ENCODE data around the gene EXOC1. TPM values are rescaled to one million over a fixed set of nuclear protein-coding genes. Genes with fewer than 3 reads are reported as not detected.
A peak's percentile ranks its signal among the peaks of the same experiment; 100 is the strongest.
"Not testable (repeated sequence)": the region's sequence is repeated elsewhere in the genome, so short reads cannot be mapped to it uniquely, and the experiment has no call there.

EXOC1 gene
- total RNA-seq, 2 donors from 2014 or later: 19.8 to 20.6 TPM

GRCh38 chr4:55931043-55931442 lies 77.6 kb downstream of the EXOC1 start:
- Mint-ChIP-seq H3K27ac (no peak overlapping the region), H3K36me3 (ENCODE audit: low read depth) (no peaks in the 10 kb centered on the region)

DNA sequence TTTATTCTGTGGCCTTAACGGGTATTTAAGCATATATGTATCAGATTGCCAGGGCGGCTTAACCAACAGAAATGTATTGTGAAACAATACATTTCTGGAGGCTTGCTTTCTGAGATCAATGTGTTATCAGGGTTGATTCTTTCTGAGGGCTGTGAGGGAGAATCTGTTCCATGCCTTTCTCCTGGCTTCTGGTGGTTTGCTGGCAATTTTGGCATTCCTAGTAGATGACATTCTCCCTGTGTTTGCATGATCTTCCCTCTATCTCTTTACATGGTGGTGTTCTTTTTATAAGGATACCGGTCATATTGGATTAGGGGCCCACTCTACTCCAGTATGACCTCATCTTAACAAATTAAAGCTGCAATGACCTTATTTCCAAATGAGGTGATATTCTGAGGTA lies 78.4 kb downstream of the EXOC1 start:
- Mint-ChIP-seq H3K36me3 (ENCODE audit: low read depth) (no peaks in the 10 kb centered on the region), H3K27ac (no peak overlapping the region), H3K27me3 (no peaks in the 10 kb centered on the region), H3K4me3 (no peak overlapping the region), H3K4me1 (no peaks in the 10 kb centered on the region)
- DNase-seq (no peak), ATAC-seq (no peak)
- peaks cover 4% of the 10 kb centered on the region for H3K9me3 ChIP-seq (ENCODE audit: control insufficient read depth, low read length, poor library complexity, severe bottlenecking)

More at GRCh38 chr4:55931043-55931442, 77.6 kb downstream of the EXOC1 start:
- peaks cover 4% of the 10 kb centered on the region for H3K9me3 ChIP-seq (ENCODE audit: control insufficient read depth, low read length, poor library complexity, severe bottlenecking)
- no peaks in the 10 kb centered on the region for H3K4me1 Mint-ChIP-seq
- H3K27me3 Mint-ChIP-seq: no peaks in the 10 kb centered on the region
- DNase-seq: no peak
- H3K4me3 Mint-ChIP-seq: no peak overlapping the region
- ATAC-seq: no peak

DNA sequence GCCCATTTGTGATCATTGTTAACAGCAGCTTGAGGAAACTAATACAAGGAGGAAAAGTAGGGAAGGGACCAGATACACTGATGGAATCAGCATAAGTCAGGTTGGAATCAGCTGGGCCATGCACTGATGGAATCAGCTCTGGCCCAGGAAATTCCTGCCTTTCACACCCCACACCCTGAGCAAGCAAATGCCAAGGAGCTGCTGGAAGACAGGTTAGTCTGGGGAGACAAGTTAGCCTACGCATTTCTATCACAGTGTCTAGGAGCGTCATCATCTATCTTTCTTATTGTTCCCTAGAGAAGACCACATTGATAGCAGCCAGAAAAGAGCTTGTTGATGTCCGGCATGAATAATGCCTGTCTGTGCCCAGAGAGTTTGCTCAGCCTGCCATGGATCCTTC lies 79.1 kb downstream of the EXOC1 start:
- ATAC-seq (no peak), DNase-seq (no peak)
- H3K36me3 Mint-ChIP-seq (ENCODE audit: low read depth): no peaks in the 10 kb centered on the region
- no peak overlapping the region for H3K27ac Mint-ChIP-seq
- no peaks in the 10 kb centered on the region for H3K27me3 Mint-ChIP-seq
- H3K9me3 ChIP-seq (ENCODE audit: control insufficient read depth, low read length, poor library complexity, severe bottlenecking): peaks cover 4% of the 10 kb centered on the region
- no peaks in the 10 kb centered on the region for H3K4me1 Mint-ChIP-seq
- no peak overlapping the region for H3K4me3 Mint-ChIP-seq

- H3K4me3 Mint-ChIP-seq: no peak overlapping the region
- ATAC-seq (no peak), DNase-seq (no peak)
- peaks cover 4% of the 10 kb centered on the region for H3K9me3 ChIP-seq (ENCODE audit: control insufficient read depth, low read length, poor library complexity, severe bottlenecking)
- H3K27me3 Mint-ChIP-seq: no peaks in the 10 kb centered on the region
- no peaks in the 10 kb centered on the region for H3K36me3 Mint-ChIP-seq (ENCODE audit: low read depth)
- H3K4me1 Mint-ChIP-seq: no peaks in the 10 kb centered on the region
- no peak overlapping the region for H3K27ac Mint-ChIP-seq
Measured at GRCh38 chr4:55933611-55934010, 80.2 kb downstream of the EXOC1 start.

DNA sequence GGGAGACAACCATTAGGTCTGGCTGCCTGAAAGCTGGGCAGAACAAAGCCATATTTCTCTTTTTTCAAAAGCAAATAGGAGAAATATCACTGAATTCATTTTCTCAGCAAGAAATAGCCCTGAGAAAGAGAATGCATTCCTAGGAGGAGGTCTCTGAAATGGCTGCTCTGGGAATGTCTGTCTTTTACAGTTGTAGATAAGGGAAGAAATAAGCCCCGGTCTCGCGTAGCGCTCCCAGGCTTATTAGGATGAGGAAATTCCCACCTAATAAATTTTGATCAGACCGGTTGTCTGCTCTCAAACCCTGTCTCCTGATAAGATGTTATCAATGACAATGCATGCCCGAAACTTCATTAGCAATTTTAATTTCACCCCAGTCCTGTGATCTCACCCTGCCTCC lies 82.5 kb downstream of the EXOC1 start:
- H3K4me3 Mint-ChIP-seq; H3K27me3 Mint-ChIP-seq; H3K27ac Mint-ChIP-seq; H3K9me3 ChIP-seq (ENCODE audit: control insufficient read depth, low read length, poor library complexity, severe bottlenecking); H3K36me3 Mint-ChIP-seq (ENCODE audit: low read depth); H3K4me1 Mint-ChIP-seq; DNase-seq; ATAC-seq: not testable (repeated sequence)

- no peak for ATAC-seq
- no peaks in the 10 kb centered on the region for H3K36me3 Mint-ChIP-seq (ENCODE audit: low read depth)
Measured at GRCh38 chr4:55938481-55938880, 85.0 kb downstream of the EXOC1 start.

DNA sequence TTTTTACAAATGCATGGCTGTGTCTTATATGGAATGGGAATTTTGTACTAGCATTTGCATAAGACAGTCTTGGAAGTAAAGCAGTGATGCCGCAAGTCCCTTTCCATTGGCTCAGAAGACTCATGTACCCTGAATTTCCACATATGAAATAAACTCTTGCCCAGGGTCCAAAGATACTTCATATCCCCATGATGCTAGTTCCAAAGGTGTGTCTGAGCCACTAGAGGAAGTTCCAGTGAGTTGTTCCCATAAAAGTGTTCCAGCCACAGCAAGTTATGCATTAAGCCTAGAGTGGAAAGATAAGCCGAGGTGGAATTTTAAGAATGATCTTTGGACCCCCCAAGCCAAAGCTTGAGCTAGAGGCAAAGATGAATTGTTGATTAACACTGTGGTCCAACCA lies 86.0 kb downstream of the EXOC1 start:
- no peak for DNase-seq
- Mint-ChIP-seq H3K4me1 (no peaks in the 10 kb centered on the region), H3K36me3 (ENCODE audit: low read depth) (no peaks in the 10 kb centered on the region), H3K27ac (no peak overlapping the region), H3K4me3 (no peak overlapping the region), H3K27me3 (no peaks in the 10 kb centered on the region)
- ATAC-seq: no peak
- no peaks in the 10 kb centered on the region for H3K9me3 ChIP-seq (ENCODE audit: control insufficient read depth, low read length, poor library complexity, severe bottlenecking)

More at GRCh38 chr4:55938481-55938880, 85.0 kb downstream of the EXOC1 start:
- Mint-ChIP-seq H3K27ac (no peak overlapping the region), H3K4me1 (no peaks in the 10 kb centered on the region), H3K4me3 (no peak overlapping the region), H3K27me3 (no peaks in the 10 kb centered on the region)
- H3K9me3 ChIP-seq (ENCODE audit: control insufficient read depth, low read length, poor library complexity, severe bottlenecking): peaks cover 4% of the 10 kb centered on the region
- no peak for DNase-seq

DNA sequence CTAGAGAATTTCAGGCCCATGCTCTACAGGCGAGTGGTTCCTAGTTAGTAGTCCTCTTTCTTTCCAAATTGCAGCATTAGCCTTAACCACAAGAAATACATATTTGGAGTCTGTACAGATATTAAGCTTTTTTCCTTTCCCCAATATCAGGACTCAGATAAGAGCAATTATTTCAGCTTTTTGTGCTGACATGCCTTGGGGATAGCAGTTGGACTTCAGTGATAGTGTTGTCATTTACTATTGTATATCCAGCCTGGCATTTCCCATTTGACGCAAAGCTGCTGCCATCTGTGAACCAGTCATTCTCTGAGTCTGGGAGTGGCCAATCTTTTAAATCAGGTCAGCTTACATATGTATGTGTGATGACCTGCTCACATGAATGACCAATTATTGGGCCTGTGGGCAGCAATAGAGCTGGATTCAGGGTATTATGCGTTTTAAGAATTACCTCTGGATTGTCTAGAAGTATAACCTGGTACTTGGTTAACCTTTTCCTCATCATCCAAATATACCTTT lies 88.5 kb downstream of the EXOC1 start:
- Mint-ChIP-seq H3K36me3 (ENCODE audit: low read depth) (no peaks in the 10 kb centered on the region), H3K27me3 (no peaks in the 10 kb centered on the region), H3K27ac (no peak overlapping the region), H3K4me1 (peaks cover 7% of the 10 kb centered on the region), H3K4me3 (no peak overlapping the region)
- H3K9me3 ChIP-seq (ENCODE audit: control insufficient read depth, low read length, poor library complexity, severe bottlenecking): no peaks in the 10 kb centered on the region
- ATAC-seq (no peak), DNase-seq (no peak)

- peak overlapping the region; percentile 97 for H3K4me3 Mint-ChIP-seq
- no peaks in the 10 kb centered on the region for H3K36me3 Mint-ChIP-seq (ENCODE audit: low read depth)
- DNase-seq (no peak), ATAC-seq (peak; percentile 2)
- peaks cover 35% of the 10 kb centered on the region for H3K4me1 Mint-ChIP-seq
- H3K9me3 ChIP-seq (ENCODE audit: control insufficient read depth, low read length, poor library complexity, severe bottlenecking): no peaks in the 10 kb centered on the region
- peak overlapping the region; percentile 99 for H3K27ac Mint-ChIP-seq
- H3K27me3 Mint-ChIP-seq: no peaks in the 10 kb centered on the region
Measured at GRCh38 chr4:55947254-55947882, 93.9 kb downstream of the EXOC1 start.

DNA sequence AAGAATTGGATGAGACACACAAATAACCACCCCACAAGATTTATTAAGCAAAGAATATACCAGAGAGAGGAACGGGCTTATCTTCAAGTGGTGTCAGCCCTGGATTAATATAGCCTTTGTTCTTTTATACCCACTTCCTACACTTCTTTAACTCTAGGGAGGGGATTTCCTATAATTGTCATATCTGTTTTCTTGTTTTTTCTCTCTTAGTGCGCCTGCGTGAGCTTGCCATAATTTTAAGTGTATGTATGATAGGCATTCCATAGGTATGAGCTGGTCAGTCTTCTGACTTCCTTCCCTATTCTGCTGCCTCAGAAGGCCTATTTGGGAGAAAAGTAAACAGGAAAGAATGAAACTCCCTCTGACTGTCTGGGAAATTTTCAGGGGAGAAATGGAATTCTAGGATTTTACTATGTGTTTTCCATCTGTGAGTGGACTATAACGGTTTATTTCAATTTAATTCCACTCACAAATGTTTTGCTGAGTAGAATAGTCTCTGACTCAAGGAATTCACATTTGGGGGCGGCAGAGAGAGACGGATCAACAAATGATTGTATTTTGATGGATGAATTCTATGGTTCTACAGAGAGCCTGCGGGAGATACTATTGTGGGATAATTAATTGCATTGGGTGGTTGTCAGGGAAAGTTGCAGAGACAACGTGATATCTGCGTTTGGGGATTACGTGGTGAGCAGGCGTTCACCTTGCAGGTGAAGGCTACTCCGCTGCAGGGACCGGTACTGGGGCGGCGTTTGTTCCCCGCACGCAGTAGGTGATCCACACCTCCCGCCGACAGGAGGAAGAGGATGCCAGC lies 94.7 kb downstream of the EXOC1 start:
- DNase-seq (peak; percentile 19 to 34 (median 23)), ATAC-seq (peak; percentile 75)
- Mint-ChIP-seq H3K36me3 (ENCODE audit: low read depth) (no peaks in the 10 kb centered on the region), H3K4me3 (peak overlapping the region; percentile 97), H3K27ac (peak overlapping the region; percentile 99), H3K27me3 (no peaks in the 10 kb centered on the region), H3K4me1 (peaks cover 35% of the 10 kb centered on the region)
- no peaks in the 10 kb centered on the region for H3K9me3 ChIP-seq (ENCODE audit: control insufficient read depth, low read length, poor library complexity, severe bottlenecking)

- Mint-ChIP-seq H3K36me3 (ENCODE audit: low read depth) (peaks cover 2% of the 10 kb centered on the region), H3K4me3 (peak within 1 kb of the TSS; percentile 97), H3K27me3 (no peaks in the 10 kb centered on the region), H3K4me1 (peaks cover 35% of the 10 kb centered on the region), H3K27ac (peak within 1 kb of the TSS; percentile 99)
- ATAC-seq: peak; percentile 77
- DNase-seq: peak; percentile 87 to 91 (median 91)
- H3K9me3 ChIP-seq (ENCODE audit: control insufficient read depth, low read length, poor library complexity, severe bottlenecking): no peaks in the 10 kb centered on the region
Measured at GRCh38 chr4:55948726-55949481, 95.5 kb downstream of the EXOC1 start, which contains the start of gene CEP135. Gene CEP135 (plus strand): TSS chr4:55948945. CDS start chr4:55952131, 3,186 bp downstream.

DNA sequence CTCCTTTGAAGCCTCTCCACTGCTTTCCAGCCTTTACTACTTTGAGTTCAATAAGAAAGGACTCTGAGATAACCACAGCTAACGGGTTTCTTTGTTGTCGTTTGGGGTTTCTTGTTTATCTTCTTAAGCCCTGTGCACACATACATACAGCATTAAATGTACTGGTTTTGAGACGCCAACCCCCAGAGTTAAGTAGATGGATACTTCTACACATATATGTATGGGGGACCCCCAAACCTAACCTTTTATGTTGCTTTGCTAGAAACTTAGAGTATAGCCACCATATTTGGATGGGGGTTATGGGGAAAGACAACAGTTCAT lies 96.0 kb downstream of the EXOC1 start:
- Mint-ChIP-seq H3K27me3 (no peaks in the 10 kb centered on the region), H3K36me3 (ENCODE audit: low read depth) (peaks cover 4% of the 10 kb centered on the region), H3K4me1 (peaks cover 35% of the 10 kb centered on the region), H3K4me3 (peak overlapping the region; percentile 97), H3K27ac (peak overlapping the region; percentile 99)
- peak; percentile 11 for ATAC-seq
- DNase-seq: no peak
- H3K9me3 ChIP-seq (ENCODE audit: control insufficient read depth, low read length, poor library complexity, severe bottlenecking): no peaks in the 10 kb centered on the region

All from T-helper 17 cell (primary cell).